ENCODE measurements around the gene SMIM24. TPM values are rescaled to one million over a fixed set of nuclear protein-coding genes. Genes with fewer than 3 reads are reported as not detected.

SMIM24 gene
- total and polyA plus RNA-seq, 2 donors (not counting 1 experiment from before 2014, with no cell fraction given) = not detected

- ChIA-PET CTCF (no interaction called here), POLR2A (no interaction called here)
- ATAC-seq (ENCODE audit: low read depth) (no peak), DNase-seq (no peak)
- Histone ChIP-seq H3K4me1 (ENCODE audit: control insufficient read depth in 2 of 2, insufficient read depth in 2 of 2, low read length in 2 of 2) (no peaks in the 10 kb centered on the region), H3K9ac (ENCODE audit: low read length) (no peak overlapping the region), H3K4me2 (replicated peaks; ENCODE audit: low read depth, low read length, poor library complexity, severe bottlenecking) (no peak overlapping the region), H3K9me3 (ENCODE audit: control extremely low read depth in 1 of 3, control insufficient read depth in 2 of 3, insufficient read depth in 1 of 3, low read length in 2 of 3) (no peaks in the 10 kb centered on the region), H3K36me3 (replicated peaks in 1 of 2; ENCODE audit: control extremely low read depth in 1 of 2, control insufficient read depth in 1 of 2, extremely low read depth in 1 of 2, insufficient read depth in 2 of 2, low read length in 1 of 2) (peaks cover 0 to 67% of the 10 kb centered on the region in 2 experiments), H3K4me3 (ENCODE audit: control extremely low read depth in 1 of 5, extremely low read depth in 1 of 5, insufficient read depth in 1 of 5, low read depth in 2 of 5, low read length in 4 of 5) (no peak overlapping the region), H2AFZ (ENCODE audit: insufficient read depth, low read depth, low read length, poor library complexity, severe bottlenecking) (no peak overlapping the region), H3K79me2 (ENCODE audit: control insufficient read depth, insufficient read depth, low read length) (peaks cover 65% of the 10 kb centered on the region), H3K27ac (ENCODE audit: low read length in 2 of 2) (no peak overlapping the region), H4K20me1 (ENCODE audit: control insufficient read depth, insufficient read depth, low read length, poor library complexity, severe bottlenecking) (peaks cover 89% of the 10 kb centered on the region), H3K27me3 (replicated peaks in 1 of 4; ENCODE audit: control extremely low read depth in 1 of 4, control insufficient read depth in 3 of 4, insufficient read depth in 4 of 4, low read length in 3 of 4) (no peaks in the 10 kb centered on the region)
- H3K9me3 Mint-ChIP-seq (ENCODE audit: insufficient read depth) = no peaks in the 10 kb centered on the region
- H3K4me1 Mint-ChIP-seq = peaks cover 9% of the 10 kb centered on the region
- H3K27ac Mint-ChIP-seq = no peak overlapping the region
- H3K27me3 Mint-ChIP-seq = no peaks in the 10 kb centered on the region
- intact Hi-C loops (cut with micrococcal nuclease) = no loop called here
- TF ChIP-seq EZH2 (IDR thresholded peaks at IDR 0.05; ENCODE audit: borderline replicate concordance, insufficient read depth, low read depth, low read length, poor library complexity, severe bottlenecking) = no peak
- TF ChIP-seq CTCF (IDR thresholded peaks at IDR 0.05) = no peak
- H3K4me3 Mint-ChIP-seq = no peak overlapping the region
- 98% methylated on average over 18 of the region's 20 CpGs for WGBS (ENCODE audit: insufficient coverage)
These were observed 44.7 kb upstream of the SMIM24 start for GRCh38 chr19:3524904-3525451.

GRCh38 chr19:3524078-3524842 lies 43.9 kb upstream of the SMIM24 start:
- H3K27ac ChIP-seq (ENCODE audit: low read length in 2 of 2) = no peak overlapping the region
- WGBS (ENCODE audit: insufficient coverage) = 96% methylated on average over 27 of the region's 33 CpGs
- peaks cover 0 to 74% of the 10 kb centered on the region in 2 experiments for H3K36me3 ChIP-seq (replicated peaks in 1 of 2; ENCODE audit: control extremely low read depth in 1 of 2, control insufficient read depth in 1 of 2, extremely low read depth in 1 of 2, insufficient read depth in 2 of 2, low read length in 1 of 2)
- no peaks in the 10 kb centered on the region for H3K27me3 Mint-ChIP-seq
- DNase-seq (no peak), ATAC-seq (ENCODE audit: low read depth) (no peak)
- H3K27me3 ChIP-seq (replicated peaks in 1 of 4; ENCODE audit: control extremely low read depth in 1 of 4, control insufficient read depth in 3 of 4, insufficient read depth in 4 of 4, low read length in 3 of 4) = no peaks in the 10 kb centered on the region
- peaks cover 69% of the 10 kb centered on the region for H3K79me2 ChIP-seq (ENCODE audit: control insufficient read depth, insufficient read depth, low read length)
- H3K9me3 ChIP-seq (ENCODE audit: control extremely low read depth in 1 of 3, control insufficient read depth in 2 of 3, insufficient read depth in 1 of 3, low read length in 2 of 3) = no peaks in the 10 kb centered on the region
- H2AFZ ChIP-seq (ENCODE audit: insufficient read depth, low read depth, low read length, poor library complexity, severe bottlenecking) = no peak overlapping the region
- no peak overlapping the region for H3K4me2 ChIP-seq (replicated peaks; ENCODE audit: low read depth, low read length, poor library complexity, severe bottlenecking)
- peaks cover 96% of the 10 kb centered on the region for H4K20me1 ChIP-seq (ENCODE audit: control insufficient read depth, insufficient read depth, low read length, poor library complexity, severe bottlenecking)
- no peak overlapping the region for H3K27ac Mint-ChIP-seq
- intact Hi-C loops (cut with micrococcal nuclease) = no loop called here
- TF ChIP-seq EZH2 (IDR thresholded peaks at IDR 0.05; ENCODE audit: borderline replicate concordance, insufficient read depth, low read depth, low read length, poor library complexity, severe bottlenecking) (no peak), CTCF (IDR thresholded peaks at IDR 0.05) (no peak)
- H3K9ac ChIP-seq (ENCODE audit: low read length) = no peak overlapping the region
- no peaks in the 10 kb centered on the region for H3K9me3 Mint-ChIP-seq (ENCODE audit: insufficient read depth)
- peaks cover 10% of the 10 kb centered on the region for H3K4me1 Mint-ChIP-seq
- H3K4me3 ChIP-seq (ENCODE audit: control extremely low read depth in 1 of 5, extremely low read depth in 1 of 5, insufficient read depth in 1 of 5, low read depth in 2 of 5, low read length in 4 of 5) = no peak overlapping the region
- ChIA-PET POLR2A (no interaction called here), CTCF (no interaction called here)
- H3K4me1 ChIP-seq (ENCODE audit: control insufficient read depth in 2 of 2, insufficient read depth in 2 of 2, low read length in 2 of 2) = no peaks in the 10 kb centered on the region
- H3K4me3 Mint-ChIP-seq = no peak overlapping the region

Data from B cell (primary cell).